CD14-positive monocyte (primary cell): Measurements from ENCODE around the gene SIPA1. TPM values are rescaled to one million over a fixed set of nuclear protein-coding genes. Genes with fewer than 3 reads are reported as not detected.
A peak's percentile ranks its signal among the peaks of the same experiment; 100 is the strongest.

ENCODE experiments used
- DNase-seq, 3 donors: peaks; one replicate each; pipeline ENCODE4 v3.0.0-alpha.2; 2011 to 2022
- H2AFZ ChIP-seq: 2 replicates; pipeline ENCODE4 v1.6.0; 2012; ENCODE audit warnings: mild to moderate bottlenecking, low read depth, low read length, inconsistent platforms; ENCODE audit not compliant: insufficient read depth, poor library complexity, severe bottlenecking
- H3K27ac ChIP-seq, 2 donors: 1 replicate in 1 of 2; 2 replicates in 1 of 2; pipeline ENCODE4 v1.5.1; 2012 to 2013; ENCODE audit warnings: low read length in 2 of 2, control low read depth in 1 of 2, inconsistent platforms in 1 of 2, low read depth in 1 of 2, mild to moderate bottlenecking in 1 of 2
- H3K27me3 ChIP-seq, 2 donors: one replicate each; pipeline versions ENCODE4 v1.6.0 to v1.6.1; 2011 to 2013; ENCODE audit warnings: low read length in 2 of 2; ENCODE audit not compliant: control insufficient read depth in 2 of 2, insufficient read depth in 2 of 2
- H3K36me3 ChIP-seq, 2 donors: replicated peaks in 1 of 2; 1 replicate in 1 of 2; 2 replicates in 1 of 2; pipeline versions ENCODE4 v1.5.1 to v1.6.1; 2012 to 2013; ENCODE audit warnings: low read length in 2 of 2, control low read depth in 1 of 2, inconsistent platforms in 1 of 2, mild to moderate bottlenecking in 1 of 2; ENCODE audit not compliant: insufficient read depth in 2 of 2, control insufficient read depth in 1 of 2
- H3K4me1 ChIP-seq, 2 donors: 1 replicate in 1 of 2; 2 replicates in 1 of 2; pipeline versions ENCODE4 v1.5.1 to v1.6.1; 2012 to 2013; ENCODE audit warnings: low read length in 2 of 2, control low read depth in 1 of 2, inconsistent platforms in 1 of 2, mild to moderate bottlenecking in 1 of 2, moderate library complexity in 1 of 2; ENCODE audit not compliant: insufficient read depth in 2 of 2, control insufficient read depth in 1 of 2
- H3K4me2 ChIP-seq: replicated peaks from 2 replicates; pipeline ENCODE3; 2012; ENCODE audit warnings: low read length, moderate library complexity, mild to moderate bottlenecking; ENCODE audit not compliant: poor library complexity, severe bottlenecking; ENCODE audit errors: extremely low read depth
- H3K4me3 ChIP-seq, 3 experiments: fragments of 200-600 bp in 1 of 3; sonication (generic) in 1 of 3; replicated peaks in 1 of 3; 1 replicate in 2 of 3; 2 replicates in 1 of 3; pipeline ENCODE4 v1.5.1; 2011 to 2013; ENCODE audit warnings: low read length in 3 of 3, mild to moderate bottlenecking in 3 of 3, control low read depth in 2 of 3, low read depth in 2 of 3, inconsistent platforms in 1 of 3, moderate library complexity in 1 of 3
- H3K79me2 ChIP-seq: 2 replicates; pipeline ENCODE4 v1.6.0; 2012; ENCODE audit warnings: mild to moderate bottlenecking, control low read depth, inconsistent platforms, low read length, moderate library complexity; ENCODE audit not compliant: insufficient read depth
- H3K9ac ChIP-seq: 2 replicates; pipeline ENCODE4 v1.6.0; 2017; ENCODE audit warnings: low read length, mild to moderate bottlenecking; ENCODE audit not compliant: insufficient read depth, poor library complexity, severe bottlenecking
- H3K9me3 ChIP-seq, 2 donors: replicated peaks in 1 of 2; 1 replicate in 1 of 2; 2 replicates in 1 of 2; pipeline versions ENCODE4 v1.5.1 to v1.6.1; 2012 to 2013; ENCODE audit warnings: low read length in 2 of 2, control low read depth in 1 of 2; ENCODE audit not compliant: control insufficient read depth in 1 of 2, insufficient read depth in 1 of 2
- H4K20me1 ChIP-seq: 2 replicates; pipeline ENCODE4 v1.6.0; 2012; ENCODE audit warnings: mild to moderate bottlenecking, low read length, control low read depth, moderate library complexity; ENCODE audit not compliant: insufficient read depth
- H3K27ac Mint-ChIP-seq, 7 donors: one replicate each; pipeline ENCODE4 v1.8.0; 2020; ENCODE audit warnings: mild to moderate bottlenecking in 7 of 7, mixed read lengths in 7 of 7, moderate library complexity in 6 of 7, inconsistent platforms in 2 of 7
- H3K27me3 Mint-ChIP-seq, 3 donors: one replicate each; pipeline ENCODE4 v1.8.0; 2021 to 2022; ENCODE audit warnings: low read depth in 3 of 3, mild to moderate bottlenecking in 3 of 3, mixed read lengths in 3 of 3, moderate library complexity in 3 of 3, inconsistent platforms in 1 of 3
- H3K36me3 Mint-ChIP-seq, 2 donors: one replicate each; pipeline ENCODE4 v1.8.0; 2020; ENCODE audit warnings: mixed read lengths in 2 of 2, inconsistent platforms in 1 of 2, mild to moderate bottlenecking in 1 of 2
- H3K4me1 Mint-ChIP-seq: one replicate; pipeline ENCODE4 v1.8.0; 2020; ENCODE audit warnings: mild to moderate bottlenecking, mixed read lengths
- H3K4me3 Mint-ChIP-seq, 2 donors: one replicate each; pipeline ENCODE4 v1.8.0; 2020; ENCODE audit warnings: mild to moderate bottlenecking in 2 of 2, mixed read lengths in 2 of 2, moderate library complexity in 1 of 2
- H3K9me3 Mint-ChIP-seq, 7 donors: one replicate each; pipeline ENCODE4 v1.8.0; 2020 to 2022; ENCODE audit warnings: mixed read lengths in 7 of 7, mild to moderate bottlenecking in 6 of 7, moderate library complexity in 6 of 7, inconsistent platforms in 2 of 7
- WGBS: methylation state at CpG from one replicate; pipeline ENCODE4 v1.1.5; 2013; ENCODE audit warnings: missing lambda C conversion rate; ENCODE audit not compliant: insufficient coverage; 5-methylcytosine and 5-hydroxymethylcytosine counted together
- intact Hi-C, 2 donors: fragments of 100-400 bp; cut with micrococcal nuclease; formaldehyde crosslinking; loops; one replicate each; pipeline versions ENCODE4 v1.15.0 to v1.15.1; 2023
- polyA plus RNA-seq, 3 donors: library from polyadenylated mRNA; depleted of rRNA in 1 of 3; unstranded in 2 of 3; stranded (reverse) in 1 of 3; fragments of 300-500 nt in 2 of 3; fragments of >200 nt in 1 of 3; fragmentation: Illumina TruSeq in 2 of 3; gene quantifications; 1 replicate in 2 of 3; 2 replicates in 1 of 3; pipeline ENCODE4 v1.2.3, GENCODE V29; 2012 to 2021
- TF ChIP-seq, protein P1 (sequence below): fragments of 200-600 bp; IDR thresholded peaks from one replicate; pipeline ENCODE4 v1.8.0; 2022; ENCODE audit warnings: antibody characterized with exemption, mild to moderate bottlenecking

SIPA1 gene
- polyA plus RNA-seq, 3 donors, result 83.4 to 110 (median 86.5) TPM

DNA sequence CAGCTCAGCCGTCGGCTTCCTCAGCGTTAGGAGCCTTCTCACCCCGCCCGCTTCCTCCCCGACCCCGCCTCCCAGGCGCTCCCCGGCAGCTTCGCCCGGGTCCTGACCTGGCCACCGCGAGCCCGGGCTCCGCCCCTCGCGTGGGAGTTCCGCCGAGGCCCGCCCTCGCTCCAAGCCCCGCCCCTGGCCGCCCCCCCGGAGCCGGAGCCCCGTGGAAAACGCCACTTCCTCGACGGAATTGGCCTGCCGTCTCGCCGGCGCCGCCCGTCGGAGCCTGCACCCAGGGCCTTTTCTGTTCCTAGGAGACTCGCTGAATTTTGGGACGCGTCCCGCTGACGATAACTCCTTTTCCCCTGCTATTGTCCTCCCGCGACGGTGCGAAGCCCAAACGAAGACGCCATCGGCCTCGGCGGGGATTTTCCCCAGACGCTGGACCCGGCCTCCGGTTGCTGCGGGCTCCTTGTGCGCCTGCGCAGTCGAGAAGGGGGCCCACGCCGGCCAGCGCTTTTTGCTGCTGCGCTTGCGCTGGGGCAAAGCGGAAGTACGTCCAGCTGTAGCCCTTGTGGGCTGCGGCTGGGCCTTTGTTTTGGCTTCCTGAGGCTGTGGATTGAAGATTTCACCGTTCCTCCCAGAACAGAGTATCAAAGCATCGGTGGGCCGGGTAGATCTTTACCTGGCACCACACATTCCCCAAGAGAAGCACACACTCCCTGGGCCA, 14.8 kb downstream of the SIPA1 start:
- H2AFZ ChIP-seq, result peak overlapping the region; percentile 37

More for the DNA sequence above, 14.8 kb downstream of the SIPA1 start:
- Histone ChIP-seq H3K9me3 (no peaks in the 10 kb centered on the region), H3K4me1 (peaks cover 38 to 52% of the 10 kb centered on the region in 2 donors), H3K27ac (peak overlapping the region; percentile 83 to 97), H3K79me2 (peaks cover 27% of the 10 kb centered on the region), H3K4me3 (peak overlapping the region; percentile 18 to 70 (median 56)), H3K4me2 (peak overlapping the region; percentile 90), H3K27me3 (no peaks in the 10 kb centered on the region), H4K20me1 (peaks cover 75% of the 10 kb centered on the region), H3K9ac (peak overlapping the region; percentile 73), H3K36me3 (peaks cover 69 to 76% of the 10 kb centered on the region in 2 donors)
- no peaks in the 10 kb centered on the region for H3K9me3 Mint-ChIP-seq
- intact Hi-C loops, result loop anchor here (1.0 to 5.0 kb wide), 4 partner anchors 10 to 38 kb away; partner anchors contain the start of genes PCNX3 (in 2 of the 2), MAP3K11 (in 1 of the 2), RELA (in 1 of the 2) and SIPA1 (in 1 of the 2)
- 0% methylated on average over 68 of the region's 68 CpGs for WGBS
- peaks cover 73 to 82% of the 10 kb centered on the region in 2 donors for H3K36me3 Mint-ChIP-seq
- peak overlapping the region; percentile 86 to 90 for H3K4me3 Mint-ChIP-seq
- peak; percentile 95 to 96 (median 95) for DNase-seq
- H3K27me3 Mint-ChIP-seq, result peaks cover 0 to 1% (median 0%) of the 10 kb centered on the region in 3 donors
- H3K4me1 Mint-ChIP-seq, result peaks cover 43% of the 10 kb centered on the region
- H3K27ac Mint-ChIP-seq, result peak overlapping the region; percentile 96 to 99 (median 98)
- TF ChIP-seq, protein P1, sequence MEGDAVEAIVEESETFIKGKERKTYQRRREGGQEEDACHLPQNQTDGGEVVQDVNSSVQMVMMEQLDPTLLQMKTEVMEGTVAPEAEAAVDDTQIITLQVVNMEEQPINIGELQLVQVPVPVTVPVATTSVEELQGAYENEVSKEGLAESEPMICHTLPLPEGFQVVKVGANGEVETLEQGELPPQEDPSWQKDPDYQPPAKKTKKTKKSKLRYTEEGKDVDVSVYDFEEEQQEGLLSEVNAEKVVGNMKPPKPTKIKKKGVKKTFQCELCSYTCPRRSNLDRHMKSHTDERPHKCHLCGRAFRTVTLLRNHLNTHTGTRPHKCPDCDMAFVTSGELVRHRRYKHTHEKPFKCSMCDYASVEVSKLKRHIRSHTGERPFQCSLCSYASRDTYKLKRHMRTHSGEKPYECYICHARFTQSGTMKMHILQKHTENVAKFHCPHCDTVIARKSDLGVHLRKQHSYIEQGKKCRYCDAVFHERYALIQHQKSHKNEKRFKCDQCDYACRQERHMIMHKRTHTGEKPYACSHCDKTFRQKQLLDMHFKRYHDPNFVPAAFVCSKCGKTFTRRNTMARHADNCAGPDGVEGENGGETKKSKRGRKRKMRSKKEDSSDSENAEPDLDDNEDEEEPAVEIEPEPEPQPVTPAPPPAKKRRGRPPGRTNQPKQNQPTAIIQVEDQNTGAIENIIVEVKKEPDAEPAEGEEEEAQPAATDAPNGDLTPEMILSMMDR, result no peak
